ENCODE measurements around the gene CDH13.

DNA sequence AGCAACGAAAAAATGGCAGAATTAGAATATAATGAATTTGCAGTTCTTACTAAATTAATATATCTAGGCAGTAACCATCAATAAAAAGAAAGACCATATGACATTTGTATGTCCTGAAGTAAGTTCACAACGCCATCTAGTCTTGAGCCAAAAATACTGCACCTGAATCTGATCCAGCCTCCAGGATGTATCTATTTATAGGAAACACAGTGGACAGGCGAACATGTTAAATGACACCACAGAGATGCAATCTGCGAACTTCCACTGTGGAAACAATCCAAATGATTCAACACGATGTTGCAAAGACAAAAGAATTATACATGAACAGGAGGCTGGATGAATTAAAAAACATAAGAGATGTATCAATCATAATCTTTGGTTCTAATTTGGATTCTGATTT, 197.6 kb downstream of the CDH13 start:
- TF ChIP-seq, protein P1, sequence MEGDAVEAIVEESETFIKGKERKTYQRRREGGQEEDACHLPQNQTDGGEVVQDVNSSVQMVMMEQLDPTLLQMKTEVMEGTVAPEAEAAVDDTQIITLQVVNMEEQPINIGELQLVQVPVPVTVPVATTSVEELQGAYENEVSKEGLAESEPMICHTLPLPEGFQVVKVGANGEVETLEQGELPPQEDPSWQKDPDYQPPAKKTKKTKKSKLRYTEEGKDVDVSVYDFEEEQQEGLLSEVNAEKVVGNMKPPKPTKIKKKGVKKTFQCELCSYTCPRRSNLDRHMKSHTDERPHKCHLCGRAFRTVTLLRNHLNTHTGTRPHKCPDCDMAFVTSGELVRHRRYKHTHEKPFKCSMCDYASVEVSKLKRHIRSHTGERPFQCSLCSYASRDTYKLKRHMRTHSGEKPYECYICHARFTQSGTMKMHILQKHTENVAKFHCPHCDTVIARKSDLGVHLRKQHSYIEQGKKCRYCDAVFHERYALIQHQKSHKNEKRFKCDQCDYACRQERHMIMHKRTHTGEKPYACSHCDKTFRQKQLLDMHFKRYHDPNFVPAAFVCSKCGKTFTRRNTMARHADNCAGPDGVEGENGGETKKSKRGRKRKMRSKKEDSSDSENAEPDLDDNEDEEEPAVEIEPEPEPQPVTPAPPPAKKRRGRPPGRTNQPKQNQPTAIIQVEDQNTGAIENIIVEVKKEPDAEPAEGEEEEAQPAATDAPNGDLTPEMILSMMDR (IDR thresholded peaks at IDR 0.05) = no peak
- TF ChIP-seq SMC3 (IDR thresholded peaks at IDR 0.05) (no peak), POLR2A (IDR thresholded peaks at IDR 0.05; ENCODE audit: low read length) (no peak)
